GM18526 (cell line): ENCODE data around the gene BANP.

Source experiments
- POLR2A ChIP-seq: IDR thresholded peaks from 3 replicates; pipeline ENCODE4 v1.6.1; 2011; ENCODE audit not compliant: insufficient read length; ENCODE audit errors: extremely low read depth

The BANP gene

GRCh38 chr16:87930456-87930855 is 20.8 kb upstream of the BANP start:
- TF ChIP-seq POLR2A: no peak

GRCh38 chr16:87931504-87931903 is 19.7 kb upstream of the BANP start:
- no peak for TF ChIP-seq POLR2A

- no peak for TF ChIP-seq POLR2A
Observed at GRCh38 chr16:87933140-87933495, 18.1 kb upstream of the BANP start.

GRCh38 chr16:87936375-87937230 is 14.6 kb upstream of the BANP start, which contains the start of gene CA5A:
CA5A (minus strand) TSS chr16:87936529; CDS start chr16:87936450, 79 bp downstream.
- TF ChIP-seq POLR2A: no peak

GRCh38 chr16:87938412-87938949 is 12.8 kb upstream of the BANP start:
- TF ChIP-seq POLR2A: no peak

GRCh38 chr16:87939562-87940423 is 11.4 kb upstream of the BANP start:
- no peak for TF ChIP-seq POLR2A

GRCh38 chr16:87942680-87943079 is 8.6 kb upstream of the BANP start:
- TF ChIP-seq POLR2A: no peak

GRCh38 chr16:87945351-87946042 is 5.7 kb upstream of the BANP start:
- TF ChIP-seq POLR2A: no peak

GRCh38 chr16:87946596-87947347 is 4.5 kb upstream of the BANP start:
- TF ChIP-seq POLR2A: no peak

- TF ChIP-seq POLR2A: no peak
Observed at GRCh38 chr16:87947356-87948118, 3.7 kb upstream of the BANP start.

GRCh38 chr16:87948119-87948545 is 3.1 kb upstream of the BANP start:
- no peak for TF ChIP-seq POLR2A

- no peak for TF ChIP-seq POLR2A
Observed at GRCh38 chr16:87948735-87949070, 2.5 kb upstream of the BANP start.

GRCh38 chr16:87949071-87949744 is 2.0 kb upstream of the BANP start:
- no peak for TF ChIP-seq POLR2A
